ENCODE measurements around the gene NLGN2. TPM values are rescaled to one million over a fixed set of nuclear protein-coding genes. Genes with fewer than 3 reads are reported as not detected.

NLGN2 gene
- total and polyA plus RNA-seq, 4 donors: 5.0 to 15.2 (median 8.2) TPM

DNA sequence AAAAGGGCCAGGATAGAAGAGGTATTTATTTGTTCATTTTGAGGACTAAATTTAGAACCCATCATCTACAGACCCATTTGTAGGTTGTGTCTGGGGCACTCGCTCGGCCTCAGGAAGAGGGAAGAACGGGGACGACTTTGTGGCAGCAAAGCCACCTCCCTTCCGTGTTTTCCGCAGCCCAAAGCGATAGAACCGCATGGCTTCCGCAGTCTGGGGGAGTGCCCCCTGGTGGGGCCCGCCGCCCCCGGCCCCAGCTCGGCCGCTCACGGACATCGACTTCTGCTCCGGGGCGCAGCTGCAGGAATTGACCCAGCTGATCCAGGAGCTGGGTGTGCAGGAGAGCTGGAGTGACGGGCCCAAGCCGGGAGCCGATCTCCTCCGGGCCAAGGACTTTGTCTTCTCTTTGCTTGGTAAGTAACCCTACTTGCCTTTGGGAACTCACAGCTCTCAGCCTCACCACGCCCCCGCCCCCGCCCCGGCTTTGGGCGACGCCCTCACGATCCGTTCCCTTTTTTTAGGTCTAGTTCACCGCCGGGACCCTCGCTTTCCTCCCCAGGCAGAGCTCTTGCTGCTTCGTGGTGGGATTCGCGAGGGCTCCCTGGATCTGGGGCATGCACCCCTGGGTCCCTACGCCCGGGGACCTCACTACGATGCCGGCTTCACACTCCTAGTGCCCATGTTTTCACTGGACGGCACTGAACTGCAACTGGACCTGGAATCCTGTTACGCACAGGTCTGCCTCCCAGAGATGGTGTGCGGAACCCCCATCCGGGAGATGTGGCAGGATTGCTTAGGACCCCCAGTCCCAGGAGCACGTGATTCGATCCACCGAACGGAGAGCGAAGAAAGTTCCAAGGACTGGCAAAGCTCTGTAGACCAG lies 28.3 kb downstream of the NLGN2 start:
- peak; percentile 8 for ATAC-seq (ENCODE audit: insufficient read depth, low FRiP score)
- H3K36me3 ChIP-seq (ENCODE audit: control insufficient read depth in 4 of 4, insufficient read depth in 4 of 4, low read length in 4 of 4): no peaks in the 10 kb centered on the region
- H3K27ac ChIP-seq (ENCODE audit: low read depth in 1 of 2, low read length in 1 of 2): peak overlapping the region; percentile 39 to 76
- peak; percentile 31 to 48 (median 38) for DNase-seq
- peaks cover 0 to 53% (median 33%) of the 10 kb centered on the region in 3 donors for H3K27me3 ChIP-seq (ENCODE audit: control insufficient read depth in 3 of 3, insufficient read depth in 3 of 3, low read length in 2 of 3)
- H3K4me1 ChIP-seq (ENCODE audit: control insufficient read depth in 5 of 5, insufficient read depth in 5 of 5, low read length in 5 of 5): peaks cover 0 to 35% (median 13%) of the 10 kb centered on the region in 5 donors
- 6 to 7% methylated on average over 49 of the region's 49 CpGs for WGBS, 2 donors
- H3K9me3 ChIP-seq (ENCODE audit: control insufficient read depth in 4 of 4, insufficient read depth in 3 of 4, low read length in 3 of 4): no peaks in the 10 kb centered on the region
- H3K9ac ChIP-seq (ENCODE audit: insufficient read depth in 1 of 2, low read length in 2 of 2): peak overlapping the region in 1 of 2 donors; percentile 17
- TF ChIP-seq, protein P1, sequence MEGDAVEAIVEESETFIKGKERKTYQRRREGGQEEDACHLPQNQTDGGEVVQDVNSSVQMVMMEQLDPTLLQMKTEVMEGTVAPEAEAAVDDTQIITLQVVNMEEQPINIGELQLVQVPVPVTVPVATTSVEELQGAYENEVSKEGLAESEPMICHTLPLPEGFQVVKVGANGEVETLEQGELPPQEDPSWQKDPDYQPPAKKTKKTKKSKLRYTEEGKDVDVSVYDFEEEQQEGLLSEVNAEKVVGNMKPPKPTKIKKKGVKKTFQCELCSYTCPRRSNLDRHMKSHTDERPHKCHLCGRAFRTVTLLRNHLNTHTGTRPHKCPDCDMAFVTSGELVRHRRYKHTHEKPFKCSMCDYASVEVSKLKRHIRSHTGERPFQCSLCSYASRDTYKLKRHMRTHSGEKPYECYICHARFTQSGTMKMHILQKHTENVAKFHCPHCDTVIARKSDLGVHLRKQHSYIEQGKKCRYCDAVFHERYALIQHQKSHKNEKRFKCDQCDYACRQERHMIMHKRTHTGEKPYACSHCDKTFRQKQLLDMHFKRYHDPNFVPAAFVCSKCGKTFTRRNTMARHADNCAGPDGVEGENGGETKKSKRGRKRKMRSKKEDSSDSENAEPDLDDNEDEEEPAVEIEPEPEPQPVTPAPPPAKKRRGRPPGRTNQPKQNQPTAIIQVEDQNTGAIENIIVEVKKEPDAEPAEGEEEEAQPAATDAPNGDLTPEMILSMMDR (IDR thresholded peaks at IDR 0.05; ENCODE audit: control extremely low read depth, extremely low read depth): no peak
- H3K4me3 ChIP-seq: peak overlapping the region; percentile 30

DNA sequence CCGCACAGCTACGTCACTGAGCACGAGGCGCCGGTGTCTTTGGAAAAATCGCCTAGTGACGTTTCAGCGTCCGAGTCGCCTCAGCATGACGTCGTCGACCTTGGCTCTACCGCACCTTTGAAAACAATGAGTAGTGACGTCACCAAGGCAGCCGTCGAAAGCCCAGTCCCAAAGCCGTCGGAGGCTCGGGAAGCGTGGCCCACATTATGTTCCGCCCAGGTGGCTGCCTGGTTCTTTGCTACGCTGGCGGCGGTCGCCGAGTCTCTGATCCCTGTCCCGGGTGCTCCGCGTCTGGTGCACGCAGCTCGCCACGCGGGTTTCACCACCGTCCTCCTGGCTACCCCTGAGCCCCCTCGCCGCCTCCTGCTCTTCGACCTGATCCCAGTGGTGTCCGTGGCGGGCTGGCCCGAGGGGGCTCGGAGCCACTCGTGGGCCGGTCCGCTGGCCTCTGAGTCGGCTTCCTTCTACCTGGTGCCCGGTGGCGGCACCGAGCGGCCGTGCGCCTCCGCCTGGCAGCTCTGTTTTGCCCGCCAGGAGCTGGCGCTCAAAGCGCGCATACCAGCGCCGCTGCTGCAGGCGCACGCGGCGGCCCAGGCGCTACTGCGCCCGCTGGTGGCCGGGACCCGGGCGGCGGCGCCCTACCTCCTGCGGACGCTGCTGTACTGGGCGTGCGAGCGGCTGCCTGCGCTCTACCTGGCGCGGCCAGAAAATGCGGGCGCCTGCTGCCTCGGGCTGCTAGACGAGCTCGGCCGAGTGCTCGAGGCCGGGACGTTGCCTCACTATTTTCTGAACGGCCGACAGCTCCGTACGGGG lies 29.1 kb downstream of the NLGN2 start:
- peaks cover 0 to 54% (median 37%) of the 10 kb centered on the region in 3 donors for H3K27me3 ChIP-seq (ENCODE audit: control insufficient read depth in 3 of 3, insufficient read depth in 3 of 3, low read length in 2 of 3)
- H3K36me3 ChIP-seq (ENCODE audit: control insufficient read depth in 4 of 4, insufficient read depth in 4 of 4, low read length in 4 of 4): no peaks in the 10 kb centered on the region
- peak; percentile 77 to 88 (median 87) for DNase-seq
- WGBS, 2 donors: 7 to 9% methylated on average over 85 to 92 of the region's 92 CpGs
- peak; percentile 89 for ATAC-seq (ENCODE audit: insufficient read depth, low FRiP score)
- H3K27ac ChIP-seq (ENCODE audit: low read depth in 1 of 2, low read length in 1 of 2): peak overlapping the region; percentile 59 to 62
- H3K4me3 ChIP-seq: no peak overlapping the region
- TF ChIP-seq, protein P1 (IDR thresholded peaks at IDR 0.05; ENCODE audit: control extremely low read depth, extremely low read depth): peak; percentile 83
- peaks cover 0 to 36% (median 16%) of the 10 kb centered on the region in 5 donors for H3K4me1 ChIP-seq (ENCODE audit: control insufficient read depth in 5 of 5, insufficient read depth in 5 of 5, low read length in 5 of 5)
- no peak overlapping the region for H3K9ac ChIP-seq (ENCODE audit: insufficient read depth in 1 of 2, low read length in 2 of 2)
- no peaks in the 10 kb centered on the region for H3K9me3 ChIP-seq (ENCODE audit: control insufficient read depth in 4 of 4, insufficient read depth in 3 of 4, low read length in 3 of 4)

DNA sequence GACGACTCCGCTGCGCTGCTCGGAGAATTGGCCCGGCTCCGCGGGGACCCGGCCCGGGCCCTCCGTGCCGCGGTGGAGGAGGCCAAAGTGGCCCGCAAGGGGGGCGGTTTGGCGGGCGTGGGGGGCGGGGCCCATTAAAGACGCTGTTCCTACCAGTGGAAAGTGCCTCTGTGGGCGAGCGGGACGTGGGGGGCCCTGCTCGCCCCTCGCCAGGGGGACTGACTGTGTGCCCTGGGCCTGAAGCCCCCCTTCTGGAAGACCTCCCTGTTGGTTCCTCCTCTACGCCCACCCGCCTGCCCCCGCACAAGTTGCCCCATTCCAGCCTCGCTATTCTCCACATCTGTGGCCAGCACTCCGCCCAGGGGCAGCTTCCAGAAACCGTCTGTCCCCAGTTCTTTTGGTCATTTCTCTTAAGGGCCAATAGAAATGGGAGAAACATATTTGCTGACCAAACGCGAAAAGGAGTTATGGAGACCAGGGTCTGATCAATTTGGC lies 29.8 kb downstream of the NLGN2 start:
- ATAC-seq (ENCODE audit: insufficient read depth, low FRiP score) (no peak), DNase-seq (no peak)
- H3K9me3 ChIP-seq (ENCODE audit: control insufficient read depth in 4 of 4, insufficient read depth in 3 of 4, low read length in 3 of 4): no peaks in the 10 kb centered on the region
- 30 to 35% methylated on average over 28 to 31 of the region's 31 CpGs for WGBS, 2 donors
- peaks cover 0 to 54% (median 37%) of the 10 kb centered on the region in 3 donors for H3K27me3 ChIP-seq (ENCODE audit: control insufficient read depth in 3 of 3, insufficient read depth in 3 of 3, low read length in 2 of 3)
- no peak overlapping the region for H3K4me3 ChIP-seq
- TF ChIP-seq, protein P1 (IDR thresholded peaks at IDR 0.05; ENCODE audit: control extremely low read depth, extremely low read depth): no peak
- no peaks in the 10 kb centered on the region for H3K36me3 ChIP-seq (ENCODE audit: control insufficient read depth in 4 of 4, insufficient read depth in 4 of 4, low read length in 4 of 4)
- H3K4me1 ChIP-seq (ENCODE audit: control insufficient read depth in 5 of 5, insufficient read depth in 5 of 5, low read length in 5 of 5): peaks cover 0 to 36% (median 16%) of the 10 kb centered on the region in 5 donors
- no peak overlapping the region for H3K9ac ChIP-seq (ENCODE audit: insufficient read depth in 1 of 2, low read length in 2 of 2)
- H3K27ac ChIP-seq (ENCODE audit: low read depth in 1 of 2, low read length in 1 of 2): peak overlapping the region in 1 of 2 donors; percentile 62
